ENCODE measurements around the gene CBLB.

The CBLB gene

GRCh38 chr3:105824129-105824528, 44.7 kb downstream of the CBLB start:
- Histone ChIP-seq H3K9ac (ENCODE audit: low read depth, low read length) (no peak overlapping the region), H4K20me1 (ENCODE audit: insufficient read depth, low read length) (no peaks in the 10 kb centered on the region), H3K27me3 (ENCODE audit: insufficient read depth, low read length, poor library complexity) (no peaks in the 10 kb centered on the region), H2AFZ (ENCODE audit: low read depth, low read length) (no peak overlapping the region), H3K4me2 (ENCODE audit: insufficient read depth, low read length) (no peak overlapping the region), H3K9me3 (ENCODE audit: insufficient read depth, low read length, severe bottlenecking) (no peaks in the 10 kb centered on the region), H3K27ac (ENCODE audit: low read length) (no peak overlapping the region), H3K79me2 (ENCODE audit: insufficient read depth, low read length) (no peaks in the 10 kb centered on the region), H3K4me1 (ENCODE audit: insufficient read depth, low read length) (no peaks in the 10 kb centered on the region), H3K4me3 (ENCODE audit: low read depth in 1 of 2, low read length in 2 of 2) (no peak overlapping the region), H3K36me3 (ENCODE audit: insufficient read depth, low read length) (peaks cover 4% of the 10 kb centered on the region; the same call in 1 of the 2 replicates)
- ATAC-seq (ENCODE audit: insufficient read depth, low read depth) (no peak), DNase-seq (no peak)
- TF ChIP-seq CTCF (IDR thresholded peaks at IDR 0.05; ENCODE audit: borderline replicate concordance, extremely low read depth, low read length, poor library complexity, severe bottlenecking): no peak
- no peak for TF ChIP-seq EZH2 (IDR thresholded peaks at IDR 0.05; ENCODE audit: borderline replicate concordance, low read depth, low read length, severe bottlenecking)

- DNase-seq (no peak), ATAC-seq (ENCODE audit: insufficient read depth, low read depth) (no peak)
- H3K36me3 ChIP-seq (ENCODE audit: insufficient read depth, low read length): peaks cover 4% of the 10 kb centered on the region; the same call in 1 of the 2 replicates
- H3K27me3 ChIP-seq (ENCODE audit: insufficient read depth, low read length, poor library complexity): no peaks in the 10 kb centered on the region
- H3K27ac ChIP-seq (ENCODE audit: low read length): no peak overlapping the region
- no peak overlapping the region for H3K4me2 ChIP-seq (ENCODE audit: insufficient read depth, low read length)
- H3K79me2 ChIP-seq (ENCODE audit: insufficient read depth, low read length): no peaks in the 10 kb centered on the region
- TF ChIP-seq EZH2 (IDR thresholded peaks at IDR 0.05; ENCODE audit: borderline replicate concordance, low read depth, low read length, severe bottlenecking) (no peak), CTCF (IDR thresholded peaks at IDR 0.05; ENCODE audit: borderline replicate concordance, extremely low read depth, low read length, poor library complexity, severe bottlenecking) (no peak)
- H3K9me3 ChIP-seq (ENCODE audit: insufficient read depth, low read length, severe bottlenecking): no peaks in the 10 kb centered on the region
- H3K4me3 ChIP-seq (ENCODE audit: low read depth in 1 of 2, low read length in 2 of 2): no peak overlapping the region
- H4K20me1 ChIP-seq (ENCODE audit: insufficient read depth, low read length): no peaks in the 10 kb centered on the region
- H3K4me1 ChIP-seq (ENCODE audit: insufficient read depth, low read length): no peaks in the 10 kb centered on the region
- no peak overlapping the region for H3K9ac ChIP-seq (ENCODE audit: low read depth, low read length)
- no peak overlapping the region for H2AFZ ChIP-seq (ENCODE audit: low read depth, low read length)
Measured at GRCh38 chr3:105823149-105823867, 45.5 kb downstream of the CBLB start.

DNA sequence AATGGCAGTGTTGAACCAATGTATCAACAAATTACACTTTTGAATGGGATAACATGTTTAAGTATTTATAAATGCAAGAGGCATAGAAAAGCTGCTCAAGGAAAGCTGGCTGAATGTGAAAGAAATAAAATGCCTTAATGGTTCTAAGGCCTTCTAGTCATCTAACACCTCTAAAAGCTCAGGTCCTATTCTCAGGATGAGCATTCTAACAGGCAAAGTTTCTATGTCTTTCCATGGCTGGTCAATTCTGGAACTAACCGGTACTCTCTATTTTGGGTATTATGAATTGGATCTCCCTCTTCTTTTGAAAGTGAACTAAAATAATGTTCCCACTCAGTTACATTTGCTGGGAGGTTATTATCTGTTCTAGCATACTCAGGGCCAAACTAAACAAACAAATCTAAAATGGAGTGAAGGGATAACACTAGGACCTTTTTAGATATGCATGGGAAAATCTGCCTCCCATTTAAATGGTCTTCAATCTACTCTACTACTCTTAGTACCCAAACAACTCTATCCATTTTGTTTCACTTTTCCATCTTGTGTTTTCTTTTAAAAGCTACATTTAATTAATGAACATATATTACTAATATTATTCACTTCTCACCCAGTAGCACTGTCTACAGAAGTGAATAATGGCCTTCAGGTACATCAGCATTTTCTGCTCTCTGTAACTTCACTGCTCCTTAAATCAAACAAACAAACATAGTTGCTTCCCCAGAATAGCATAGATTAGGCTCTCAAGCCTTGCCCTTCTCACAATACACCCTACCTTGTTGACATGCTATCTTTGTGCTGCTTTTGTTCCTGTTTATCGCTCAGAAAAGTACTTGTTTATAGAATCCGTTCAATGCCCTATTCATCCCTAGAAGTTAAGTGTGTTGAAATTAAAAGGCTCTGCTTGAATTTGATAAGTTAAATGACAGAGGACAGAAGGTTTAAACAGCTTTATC, 46.4 kb downstream of the CBLB start:
- Histone ChIP-seq H4K20me1 (ENCODE audit: insufficient read depth, low read length) (no peaks in the 10 kb centered on the region), H3K79me2 (ENCODE audit: insufficient read depth, low read length) (no peaks in the 10 kb centered on the region), H3K4me3 (ENCODE audit: low read depth in 1 of 2, low read length in 2 of 2) (no peak overlapping the region), H3K4me1 (ENCODE audit: insufficient read depth, low read length) (no peaks in the 10 kb centered on the region), H3K4me2 (ENCODE audit: insufficient read depth, low read length) (no peak overlapping the region), H3K27ac (ENCODE audit: low read length) (no peak overlapping the region), H3K9ac (ENCODE audit: low read depth, low read length) (no peak overlapping the region), H3K9me3 (ENCODE audit: insufficient read depth, low read length, severe bottlenecking) (no peaks in the 10 kb centered on the region), H3K36me3 (ENCODE audit: insufficient read depth, low read length) (peaks cover 4% of the 10 kb centered on the region; the same call in 1 of the 2 replicates), H3K27me3 (ENCODE audit: insufficient read depth, low read length, poor library complexity) (no peaks in the 10 kb centered on the region), H2AFZ (ENCODE audit: low read depth, low read length) (no peak overlapping the region)
- no peak for ATAC-seq (ENCODE audit: insufficient read depth, low read depth)
- TF ChIP-seq EZH2 (IDR thresholded peaks at IDR 0.05; ENCODE audit: borderline replicate concordance, low read depth, low read length, severe bottlenecking) (no peak), CTCF (IDR thresholded peaks at IDR 0.05; ENCODE audit: borderline replicate concordance, extremely low read depth, low read length, poor library complexity, severe bottlenecking) (no peak)
- no peak for DNase-seq
